Inferior parietal cortex (tissue), 1 donor: Measurements from ENCODE around the gene MTA1.

Experiments used
- DNase-seq: peaks from one replicate; pipeline ENCODE4 v3.0.0-alpha.2; 2016; ENCODE audit errors: extremely low spot score

The MTA1 gene

DNA sequence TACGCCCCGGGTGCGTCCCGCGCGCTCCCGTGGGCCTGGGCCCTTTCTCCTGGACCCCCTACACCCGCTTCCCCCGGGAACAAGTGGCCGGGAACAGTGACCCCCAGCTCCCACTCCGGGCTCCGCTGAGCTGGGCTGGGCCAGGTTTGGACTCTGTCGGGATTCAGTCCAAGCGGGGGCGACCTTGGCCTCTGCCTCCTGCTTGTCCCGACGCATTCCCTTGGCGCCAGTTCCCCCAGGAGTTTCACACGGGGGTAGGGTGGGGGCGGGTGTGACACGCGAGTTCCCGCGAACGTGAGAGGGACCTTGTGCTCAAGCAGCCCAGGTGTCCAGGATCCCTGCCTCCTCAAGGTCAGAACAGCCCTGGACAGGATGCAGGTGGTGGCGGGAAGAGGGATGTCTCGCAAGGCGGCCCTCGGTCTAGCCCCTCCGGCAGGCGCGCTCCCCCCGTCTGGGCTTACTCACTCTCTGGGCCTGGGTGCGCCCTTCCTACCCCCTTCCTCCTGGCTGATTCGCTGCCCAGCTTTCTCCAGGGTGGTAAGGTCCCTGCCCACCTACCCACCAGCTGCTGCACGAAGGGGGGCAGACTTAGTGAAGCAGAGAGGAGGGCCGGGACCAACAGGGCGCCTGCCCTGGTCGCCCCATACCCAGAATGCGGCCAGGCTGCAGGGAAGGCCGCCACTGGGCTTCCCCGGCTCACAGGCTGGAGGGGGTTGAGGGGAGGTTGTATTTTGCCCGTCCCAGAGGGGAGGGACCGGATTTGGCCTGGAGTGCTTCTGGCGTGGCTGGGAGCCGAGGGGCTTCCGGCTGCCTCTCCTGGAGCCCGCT lies 55.9 kb downstream of the MTA1 start:
- DNase-seq, result no peak

DNA sequence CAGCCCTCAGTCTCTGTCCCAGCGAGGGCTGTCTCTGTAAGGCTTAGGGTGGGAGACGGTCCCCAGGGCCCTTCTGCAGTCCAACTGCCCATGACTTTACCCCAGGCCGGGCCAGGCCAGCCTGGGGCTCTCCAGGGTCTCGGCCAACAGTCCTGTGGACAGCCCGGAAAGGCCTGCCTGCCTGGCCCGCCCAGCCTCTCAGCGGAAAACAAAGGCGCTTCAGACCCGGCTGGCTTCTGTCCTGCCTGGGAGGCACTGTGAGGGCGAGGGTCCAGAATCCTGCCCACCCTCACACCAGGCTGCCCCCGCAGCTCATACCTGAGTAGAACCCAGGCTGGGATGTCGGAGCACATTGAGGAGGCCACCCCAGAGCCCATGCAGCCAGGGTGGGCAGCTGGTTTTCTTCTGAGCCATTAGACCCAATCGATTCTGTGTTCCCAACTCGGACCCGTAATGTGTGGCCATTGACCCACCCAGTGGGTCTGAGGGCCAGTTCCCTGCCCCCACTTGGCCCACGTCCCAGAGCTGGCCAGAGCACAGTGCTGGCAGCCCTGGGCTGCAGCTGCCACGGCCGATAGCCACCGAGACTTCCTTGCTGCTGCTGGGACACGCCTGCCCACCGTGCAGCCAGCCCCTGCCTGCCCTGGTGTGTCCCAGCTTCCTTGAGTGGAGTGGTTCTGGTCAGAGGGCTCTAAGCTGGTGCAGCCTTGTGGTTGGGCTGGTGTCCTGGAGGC lies 56.6 kb downstream of the MTA1 start:
- DNase-seq, result peak; percentile 74

DNA sequence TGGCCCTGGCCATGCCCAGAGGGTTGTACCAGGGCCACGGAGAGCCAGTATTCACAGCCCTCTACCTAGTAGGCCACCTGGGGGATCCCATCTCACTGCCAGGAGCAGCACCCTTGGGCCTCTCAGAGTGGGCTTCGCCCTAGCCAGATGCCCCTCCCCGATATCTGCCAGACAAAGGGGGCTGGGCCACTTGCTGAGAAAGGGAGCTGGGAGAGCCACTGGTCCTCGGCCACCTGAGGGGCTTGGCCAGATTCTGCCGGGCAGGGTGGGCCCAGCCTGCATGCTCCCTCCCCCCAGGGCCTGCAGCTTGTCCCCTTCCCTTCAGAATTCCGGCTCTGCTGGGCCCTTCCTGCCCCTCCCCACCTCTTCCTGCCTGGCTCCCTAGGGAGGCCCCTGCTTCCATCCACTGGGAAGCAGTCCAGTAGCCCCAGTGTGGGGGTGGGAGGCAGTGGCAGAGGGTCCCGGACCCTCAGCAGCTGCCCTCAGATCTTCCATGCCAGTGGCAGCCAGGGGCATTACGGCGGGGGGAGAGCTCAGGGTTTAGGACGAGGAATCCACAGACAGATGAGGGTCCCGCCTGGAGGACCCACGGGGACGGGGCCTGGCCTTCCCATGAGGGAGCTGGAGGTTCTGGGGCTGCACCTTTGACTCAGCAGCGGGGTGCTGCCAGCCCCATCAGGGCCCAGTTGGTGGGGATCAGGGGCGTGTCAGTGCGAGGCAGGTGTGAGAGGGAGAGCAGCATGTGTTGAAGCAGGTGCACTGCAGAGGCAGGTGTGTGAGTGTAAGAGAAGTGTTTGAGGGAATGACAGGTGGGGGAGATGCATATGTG lies 57.4 kb downstream of the MTA1 start:
- no peak for DNase-seq

DNA sequence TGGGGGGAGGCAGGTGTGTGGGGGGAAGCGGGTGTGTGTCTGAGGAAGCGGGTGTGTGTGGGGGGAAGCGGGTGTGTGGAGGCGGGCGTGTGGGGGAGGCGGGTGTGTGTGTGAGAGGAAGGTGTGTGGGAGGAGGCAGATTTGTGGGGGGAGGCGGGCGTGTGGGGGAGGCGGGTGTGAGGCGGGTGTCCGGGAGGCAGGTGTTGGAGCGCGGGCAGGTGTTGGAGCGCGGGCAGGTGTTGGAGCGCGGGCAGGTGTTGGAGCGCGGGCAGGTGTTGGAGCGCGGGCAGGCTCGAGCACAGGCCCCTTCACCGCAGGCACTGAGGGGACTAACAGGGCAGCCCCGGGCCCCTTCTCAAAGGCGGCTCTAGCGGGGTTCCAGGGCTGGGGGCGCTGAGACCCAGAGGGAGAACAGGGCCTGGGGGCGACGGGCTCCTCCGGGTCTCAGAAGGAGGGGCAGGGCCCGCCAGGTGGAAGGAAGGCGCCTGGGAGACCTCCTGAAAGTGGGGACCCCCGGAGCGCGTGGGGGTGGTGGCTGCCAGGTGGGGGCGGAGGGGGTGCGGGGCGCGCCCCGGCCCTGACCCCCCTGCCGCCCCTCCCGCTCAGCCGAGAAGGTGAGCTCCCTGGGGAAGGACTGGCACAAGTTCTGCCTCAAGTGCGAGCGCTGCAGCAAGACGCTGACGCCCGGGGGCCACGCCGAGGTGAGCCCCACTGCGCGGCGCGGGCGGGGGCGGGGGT lies 58.2 kb downstream of the MTA1 start:
- no peak for DNase-seq

DNA sequence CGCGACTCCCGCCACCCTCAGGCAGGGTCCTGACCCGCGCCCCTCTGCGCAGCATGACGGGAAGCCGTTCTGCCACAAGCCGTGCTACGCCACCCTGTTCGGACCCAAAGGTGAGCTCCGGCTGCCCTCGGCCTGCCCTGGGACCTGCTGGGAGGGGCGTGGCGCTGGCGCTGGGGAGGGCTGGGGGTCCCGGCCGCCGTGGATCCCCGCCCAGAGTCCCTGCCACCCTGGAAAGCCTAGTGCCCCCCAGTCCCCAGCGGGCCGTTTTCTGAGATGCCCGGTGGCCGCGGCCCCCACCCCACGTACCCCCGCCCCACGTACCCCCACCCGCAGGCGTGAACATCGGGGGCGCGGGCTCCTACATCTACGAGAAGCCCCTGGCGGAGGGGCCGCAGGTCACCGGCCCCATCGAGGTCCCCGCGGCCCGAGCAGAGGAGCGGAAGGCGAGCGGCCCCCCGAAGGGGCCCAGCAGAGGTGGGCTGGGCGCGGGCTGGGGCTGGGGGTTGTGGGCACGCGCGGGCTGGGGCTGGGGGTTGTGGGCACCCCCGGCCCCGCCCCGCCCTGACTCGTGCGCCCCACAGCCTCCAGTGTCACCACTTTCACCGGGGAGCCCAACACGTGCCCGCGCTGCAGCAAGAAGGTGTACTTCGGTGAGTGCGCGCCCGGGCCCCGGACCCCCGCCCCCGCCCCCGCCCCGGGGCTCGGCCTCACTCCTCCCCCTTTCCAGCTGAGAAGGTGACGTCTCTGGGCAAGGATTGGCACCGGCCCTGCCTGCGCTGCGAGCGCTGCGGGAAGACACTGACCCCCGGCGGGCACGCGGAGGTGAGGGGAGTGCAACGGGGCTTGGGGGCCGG lies 59.0 kb downstream of the MTA1 start:
- no peak for DNase-seq

DNA sequence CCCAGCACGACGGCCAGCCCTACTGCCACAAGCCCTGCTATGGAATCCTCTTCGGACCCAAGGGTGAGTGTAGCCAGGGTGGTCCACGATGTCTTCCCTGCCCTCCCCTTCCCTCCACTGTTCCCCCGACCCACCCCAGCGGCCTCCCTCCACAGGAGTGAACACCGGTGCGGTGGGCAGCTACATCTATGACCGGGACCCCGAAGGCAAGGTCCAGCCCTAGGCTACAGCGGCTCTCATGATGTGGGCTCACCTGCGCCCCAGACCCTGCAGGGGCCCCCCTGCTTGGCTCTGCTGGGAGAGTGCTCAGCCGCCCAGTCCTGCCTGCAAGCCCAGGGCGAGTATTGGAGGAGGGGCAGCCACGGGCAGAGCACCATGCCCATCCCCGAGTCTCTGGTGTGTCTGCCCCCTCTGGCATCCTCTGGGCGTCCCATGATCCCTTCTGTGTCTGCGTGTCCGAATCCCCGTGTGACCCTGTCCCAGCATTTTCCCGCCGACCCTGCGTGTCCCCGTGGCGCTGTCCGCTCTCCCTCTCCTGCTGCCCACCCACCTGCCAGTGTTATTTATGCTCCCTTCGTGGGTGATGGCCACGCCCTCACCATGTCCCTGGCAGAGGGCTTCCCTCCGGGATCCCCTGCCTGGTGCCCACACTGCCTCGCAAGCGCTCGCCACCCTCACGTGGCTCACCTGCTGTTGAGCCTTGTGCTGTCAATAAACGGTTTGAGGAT lies 60.0 kb downstream of the MTA1 start:
- no peak for DNase-seq

DNA sequence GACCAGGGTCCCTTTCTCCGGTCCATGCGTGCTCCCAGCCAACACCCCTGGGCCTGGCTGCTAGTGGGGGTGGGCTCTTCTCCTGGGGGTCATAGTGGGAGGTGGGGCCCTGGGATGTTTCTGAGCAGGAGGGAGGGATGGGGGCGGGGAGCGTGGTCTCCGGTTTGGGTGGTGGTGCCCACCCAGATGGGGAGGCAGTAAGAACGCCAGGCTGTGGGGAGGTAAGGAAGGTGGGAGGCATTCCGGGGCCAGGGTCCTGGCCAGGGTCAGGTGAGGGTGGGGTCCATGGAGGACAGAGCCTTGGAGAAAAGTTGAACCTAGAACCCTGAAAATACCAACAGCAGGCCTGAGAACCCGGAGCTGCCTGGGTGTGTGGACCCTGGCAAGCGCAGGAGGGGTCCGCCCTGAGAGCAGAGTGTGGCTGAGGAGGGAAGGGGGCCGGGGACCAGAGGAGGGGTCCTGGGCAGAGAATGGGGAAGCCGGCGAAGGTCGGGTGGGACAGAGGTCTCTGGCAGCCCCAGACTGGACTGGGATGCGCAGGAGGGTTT lies 60.6 kb downstream of the MTA1 start:
- no peak for DNase-seq

DNA sequence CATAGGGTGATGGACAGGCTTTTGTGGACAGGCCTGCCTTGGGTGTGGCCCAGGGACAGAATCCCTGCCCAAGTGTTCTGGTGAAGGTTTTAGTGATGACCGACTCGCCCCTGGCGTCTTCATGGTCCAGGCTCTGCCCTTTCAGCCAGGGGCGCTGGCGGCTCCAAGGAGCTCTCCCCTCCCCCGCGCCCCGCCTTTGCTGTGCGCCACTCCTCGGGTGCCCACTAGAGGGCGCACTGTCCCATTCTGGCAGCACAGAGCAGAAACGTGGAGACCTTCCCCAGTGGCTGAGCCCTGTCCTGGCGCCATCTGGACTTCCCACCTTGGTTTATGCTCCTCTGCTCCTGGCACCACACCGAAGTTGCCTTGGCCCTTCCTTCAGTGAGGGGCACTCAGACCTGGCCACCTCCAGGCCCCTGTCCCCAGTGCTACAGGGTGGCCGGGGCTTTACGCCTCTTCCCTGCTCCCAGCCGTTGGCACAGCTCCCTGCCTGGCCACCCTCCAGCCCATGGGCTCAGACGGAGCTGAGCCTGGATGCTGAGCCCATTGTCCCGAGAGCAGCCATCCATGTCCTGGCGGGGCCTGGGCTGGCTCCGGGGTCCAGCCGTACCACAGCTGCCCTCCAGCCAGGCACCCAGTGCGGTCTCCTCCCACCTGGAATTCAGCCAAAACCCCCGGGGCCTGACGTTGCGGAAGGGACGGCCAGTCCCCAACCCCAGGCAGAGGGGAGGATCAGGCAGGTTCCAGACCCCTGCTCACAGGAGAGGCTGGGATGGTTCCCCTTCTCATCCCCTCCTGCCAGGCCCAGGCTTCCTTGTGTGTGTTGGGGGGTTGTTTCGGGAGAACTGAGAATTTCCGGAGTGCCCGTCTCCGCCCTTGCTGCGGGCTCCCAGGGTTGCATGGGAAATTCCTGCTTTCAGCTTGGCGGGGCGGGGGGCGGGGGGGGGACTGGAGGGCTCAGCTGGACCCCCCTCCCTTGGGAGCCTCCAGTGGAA lies 61.5 kb downstream of the MTA1 start:
- DNase-seq, result peak; percentile 85

DNA sequence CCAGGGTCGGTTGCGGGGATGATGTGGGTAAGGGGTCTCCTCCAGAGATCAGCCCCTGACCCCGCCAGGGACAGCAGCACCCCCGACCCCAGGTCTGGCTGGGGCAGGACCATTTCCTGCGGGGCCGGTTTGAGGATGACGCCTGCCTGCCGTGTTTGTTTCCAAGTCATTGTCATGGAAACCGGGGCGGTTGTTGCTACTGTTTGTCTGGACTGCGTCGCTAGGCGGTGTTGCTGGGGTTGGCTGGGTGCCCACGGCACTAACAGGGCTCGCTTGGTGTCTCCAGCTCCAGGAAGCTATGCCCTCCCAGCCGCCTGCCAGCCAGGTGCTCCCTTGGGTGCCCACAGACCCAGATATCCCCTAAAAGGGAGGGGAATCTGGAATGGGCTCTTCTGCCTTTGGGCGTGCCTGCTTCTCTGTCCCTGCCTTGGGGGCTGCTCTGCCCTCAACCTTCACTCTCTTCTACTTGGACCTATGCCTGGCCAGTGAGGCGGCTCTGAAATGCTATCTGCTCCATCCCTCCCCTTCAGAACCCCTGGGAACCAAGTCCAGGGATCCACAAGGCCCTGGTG lies 62.3 kb downstream of the MTA1 start:
- DNase-seq, result peak; percentile 75

DNA sequence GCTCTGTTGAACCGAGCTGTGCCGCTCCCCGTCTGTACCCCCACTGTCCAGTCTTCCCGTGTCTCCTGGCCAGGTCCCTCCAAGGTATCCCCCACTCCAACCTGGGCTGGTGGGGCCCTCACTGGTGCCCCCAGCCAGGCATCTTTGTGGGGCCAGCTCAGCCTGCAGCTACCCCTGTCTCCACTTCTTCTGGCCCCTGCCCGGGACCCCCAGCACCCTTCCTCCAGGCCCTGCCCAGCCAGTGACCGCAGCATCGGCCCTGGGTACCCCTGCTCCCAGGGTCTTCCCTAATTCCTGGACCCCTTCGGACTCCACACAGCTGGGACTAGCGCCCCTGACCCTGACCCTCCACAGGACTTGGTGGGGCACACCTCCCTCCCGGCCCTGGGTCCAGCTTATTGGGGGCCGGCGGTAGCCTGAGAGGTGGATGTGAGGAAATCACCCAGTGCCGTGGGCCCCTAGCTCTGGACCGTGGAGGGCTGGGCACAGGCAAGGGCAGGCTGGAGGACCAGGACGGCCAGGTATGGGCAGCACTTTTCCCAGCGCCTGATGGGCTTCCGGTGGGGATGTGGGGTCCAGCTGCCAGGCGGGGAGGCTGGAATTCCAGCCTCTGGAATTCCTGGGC lies 63.0 kb downstream of the MTA1 start:
- no peak for DNase-seq

DNA sequence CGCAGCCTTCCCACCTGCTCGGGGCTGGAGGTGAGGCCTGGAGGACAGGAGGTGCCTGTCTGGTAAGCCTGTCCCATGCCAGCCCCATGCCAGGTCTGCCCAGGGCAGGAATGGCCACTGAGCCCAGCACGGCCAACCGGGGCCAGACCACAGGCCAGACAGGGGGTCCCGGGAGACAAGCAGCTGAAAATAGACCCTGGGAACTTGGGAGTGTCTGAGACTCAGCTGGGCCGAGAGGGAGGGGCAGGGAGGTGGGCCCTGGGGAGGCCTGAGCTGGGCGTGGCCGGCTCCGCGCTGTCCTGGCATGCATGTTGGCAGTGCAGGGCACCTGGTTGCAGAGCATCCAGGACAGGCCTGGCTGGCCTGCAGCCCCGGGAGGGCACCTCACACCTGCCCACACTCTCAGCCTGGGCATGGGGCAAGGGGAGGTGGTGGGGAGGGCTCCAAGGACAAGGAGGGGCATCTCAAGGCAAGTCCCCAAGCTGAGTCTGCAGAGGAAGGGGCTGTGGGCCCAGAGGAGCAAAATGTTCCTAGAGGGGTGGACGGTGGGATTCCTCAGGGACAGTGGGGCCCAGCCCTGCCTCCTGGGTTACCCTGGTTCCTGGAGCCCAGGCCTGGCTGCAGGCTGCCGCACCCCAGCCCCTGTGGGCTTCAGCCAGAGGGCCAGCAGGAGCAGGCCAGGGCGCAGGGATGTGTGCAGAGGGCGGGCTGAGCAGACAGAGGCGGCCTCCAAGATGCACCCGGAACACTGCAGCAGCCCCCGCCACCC lies 63.9 kb downstream of the MTA1 start:
- DNase-seq, result no peak

DNA sequence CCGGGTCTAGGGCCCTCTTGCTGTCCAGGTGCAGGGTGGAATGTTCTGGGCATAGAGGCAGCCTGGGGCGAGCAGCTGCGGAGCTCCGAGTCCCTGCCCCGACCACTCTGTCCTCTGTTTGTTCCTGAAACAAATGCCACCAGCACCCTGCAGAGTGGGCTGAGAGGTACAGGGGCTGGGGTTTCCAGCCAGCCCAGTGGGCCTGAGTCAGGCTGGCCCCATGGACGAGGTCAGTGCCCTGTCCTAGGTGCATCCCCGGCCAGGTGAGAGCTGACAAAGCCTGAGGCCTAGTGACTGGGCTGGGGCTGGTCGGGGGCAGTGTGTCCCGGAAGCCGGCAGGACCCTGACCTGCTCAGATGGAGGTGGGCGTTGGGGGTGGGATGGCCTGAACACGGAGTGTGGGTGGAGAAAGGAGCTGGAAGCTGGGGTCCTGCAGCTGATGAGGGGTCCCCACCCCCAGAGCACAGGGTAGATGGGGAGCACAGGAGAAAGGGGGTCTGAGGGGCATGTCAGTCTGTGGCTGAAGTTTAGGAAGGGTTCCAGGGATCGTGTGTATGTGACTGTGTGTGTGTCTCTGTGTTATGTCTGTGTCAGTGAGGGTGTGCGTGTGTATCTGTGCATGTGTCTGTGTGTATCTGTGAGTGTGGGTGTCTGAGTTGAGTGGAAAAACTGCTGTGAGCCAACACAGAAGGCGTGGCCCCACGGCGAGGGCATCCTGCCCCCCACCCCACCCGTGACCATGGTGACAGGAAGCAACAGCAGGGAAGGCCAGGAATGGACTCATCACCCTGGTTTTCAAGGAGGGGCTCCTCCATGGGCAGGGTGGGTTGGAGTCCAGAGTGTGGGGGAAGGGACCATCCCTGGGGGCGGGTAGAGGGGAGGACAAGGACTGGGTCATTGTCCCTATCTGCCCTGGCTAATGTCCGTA lies 64.7 kb downstream of the MTA1 start:
- DNase-seq, result no peak

DNA sequence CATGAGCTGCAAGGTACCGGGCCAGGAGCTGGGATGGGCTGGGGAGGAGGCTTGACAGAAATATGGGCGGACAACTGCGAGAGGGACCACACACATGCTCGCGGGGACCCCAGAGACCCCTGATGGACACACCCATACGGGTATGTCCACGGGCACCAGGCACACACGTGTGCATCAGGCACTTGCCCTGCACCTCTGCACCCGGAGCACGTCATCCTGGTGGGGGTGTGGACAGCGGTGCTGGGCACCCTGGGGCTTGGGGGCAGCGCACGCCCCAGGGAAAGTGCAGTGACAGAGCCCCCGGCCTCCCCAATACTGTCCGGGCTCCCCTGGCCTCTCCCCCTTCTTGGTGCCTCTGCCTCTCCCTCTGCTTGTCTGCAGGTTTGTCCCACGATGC lies 65.4 kb downstream of the MTA1 start:
- DNase-seq, result no peak

DNA sequence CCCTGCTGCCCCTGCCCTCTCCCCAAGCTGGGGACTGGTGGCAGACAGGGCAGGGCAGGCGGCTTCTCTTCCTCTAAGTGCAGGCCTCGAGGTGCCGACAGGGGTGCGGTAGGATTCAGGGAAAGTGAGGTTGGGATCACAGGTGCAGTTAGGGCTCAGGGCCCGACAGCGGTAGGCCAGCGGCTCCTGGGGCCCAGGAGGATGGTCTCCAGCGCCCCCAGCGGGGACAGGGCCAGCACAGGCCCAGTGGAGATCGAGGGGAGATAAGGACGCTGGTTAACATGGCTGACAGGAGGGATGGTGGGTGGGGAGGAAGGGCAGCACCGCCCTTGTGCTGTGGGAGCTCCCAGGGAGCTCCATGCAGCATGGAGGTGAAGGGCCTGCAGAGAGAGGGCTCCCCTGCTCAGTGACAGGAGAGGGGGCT lies 66.1 kb downstream of the MTA1 start:
- DNase-seq, result no peak

DNA sequence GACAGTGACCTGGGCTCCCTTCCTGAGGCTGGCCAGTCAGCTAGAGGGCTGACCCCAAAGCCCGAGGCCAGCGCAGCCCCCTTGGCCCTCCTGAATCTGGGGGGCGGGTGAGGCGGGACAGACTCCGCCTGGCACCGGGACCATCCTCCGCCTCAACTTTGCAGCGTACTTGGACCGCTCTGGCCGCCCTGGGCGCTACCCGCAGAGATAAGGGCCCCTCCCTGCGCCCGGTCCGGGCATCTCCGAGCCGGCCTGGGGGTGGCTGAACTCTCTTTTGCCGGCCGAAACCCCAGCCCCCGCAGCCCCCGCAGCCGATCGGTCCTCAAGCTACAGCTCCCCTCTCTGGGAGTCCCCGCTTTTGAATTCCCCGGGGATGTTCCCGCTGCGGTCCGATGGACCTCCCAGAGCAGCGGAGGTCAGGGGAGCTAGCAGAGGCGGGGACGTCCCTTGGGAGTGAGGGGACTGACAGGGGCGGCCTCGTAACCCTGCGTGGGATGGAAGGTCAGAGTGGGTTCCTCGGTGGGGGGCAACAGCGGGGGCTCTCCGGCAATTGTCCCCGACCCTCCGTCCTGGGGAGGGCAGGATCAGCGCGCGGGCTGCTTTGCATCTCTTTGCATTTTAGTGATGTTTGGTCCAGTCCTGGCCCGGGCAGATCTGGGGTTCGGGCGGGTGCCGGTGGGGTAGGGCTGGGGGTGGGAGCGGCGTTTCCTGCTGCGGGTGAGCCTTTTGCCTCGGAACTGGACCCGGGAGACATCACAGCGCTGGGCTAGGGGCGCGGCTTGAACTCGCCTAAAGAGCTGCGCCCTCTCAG lies 66.7 kb downstream of the MTA1 start, which contains the start of gene CRIP1:
CRIP1 (plus strand) TSS at position 724 of the 811 bp plus-strand sequence. CDS start 374 bp downstream, outside the sequence.
- no peak for DNase-seq
